Activated CD8-positive, alpha-beta T cell treated with anti-CD3 and anti-CD28 coated beads, Interleukin-2, amount 10 ng/mL, durations not matched to agents 7 days and 5 days (primary cell): ENCODE measurements around the gene CMBL. TPM values are rescaled to one million over a fixed set of nuclear protein-coding genes. Genes with fewer than 3 reads are reported as not detected.

Experiments
- ATAC-seq: fragments of 150-1000 bp; cut with Tn5 transposase; one replicate; pipeline ENCODE4 v1.10.0; 2021; ENCODE audit warnings: moderate library complexity
- CTCF ChIA-PET: fragments of 350-600 bp; sonication (Branson Sonifier 250); formaldehyde crosslinking; loops from one replicate; lab custom pipeline; 2021; ENCODE audit warnings: antibody characterized with exemption; lab: Charles Lee
- POLR2A ChIA-PET: fragments of 350-600 bp; sonication (Branson Sonifier 250); formaldehyde crosslinking; loops from one replicate; lab custom pipeline; 2021; ENCODE audit warnings: antibody characterized with exemption; lab: Charles Lee
- DNase-seq: peaks from one replicate; pipeline ENCODE4 v3.0.0-alpha.2; 2020
- H3K27ac Mint-ChIP-seq: one replicate; pipeline ENCODE4 v1.8.0; 2021; ENCODE audit warnings: mild to moderate bottlenecking, mixed read lengths
- H3K27me3 Mint-ChIP-seq: one replicate; pipeline ENCODE4 v1.8.0; 2021; ENCODE audit warnings: low read depth, mixed read lengths
- H3K36me3 Mint-ChIP-seq: one replicate; pipeline ENCODE4 v1.8.0; 2021; ENCODE audit warnings: low read depth, mixed read lengths
- H3K4me1 Mint-ChIP-seq: one replicate; pipeline ENCODE4 v1.8.0; 2021; ENCODE audit warnings: low read depth, mixed read lengths
- H3K4me3 Mint-ChIP-seq: one replicate; pipeline ENCODE4 v1.8.0; 2021; ENCODE audit warnings: mild to moderate bottlenecking, mixed read lengths
- H3K9me3 Mint-ChIP-seq: one replicate; pipeline ENCODE4 v1.8.0; 2022; ENCODE audit warnings: mixed read lengths; ENCODE audit not compliant: insufficient read depth
- total RNA-seq, 2 experiments: library from RNA; stranded (reverse); gene quantifications; one replicate each; pipeline ENCODE4 v1.2.3, GENCODE V29; 2021

Gene CMBL
- total RNA-seq, 2 experiments from 2014 or later: 1.6 to 1.9 TPM

GRCh38 chr5:10331341-10331796 lies 23.7 kb upstream of the CMBL start:
- Mint-ChIP-seq H3K4me1 (peaks cover 15% of the 10 kb centered on the region), H3K9me3 (no peaks in the 10 kb centered on the region), H3K27ac (no peak overlapping the region), H3K36me3 (no peaks in the 10 kb centered on the region), H3K27me3 (peaks cover 51% of the 10 kb centered on the region), H3K4me3 (no peak overlapping the region)
- POLR2A ChIA-PET: interaction anchor here (0.7 kb wide), 1 partner anchor 74 kb away, joined by 4 read pairs; no protein-coding TSS in a partner anchor
- ATAC-seq: no peak
- no peak for DNase-seq
- CTCF ChIA-PET: interaction anchor here (1.5 kb wide), 1 partner anchor 22 kb away, joined by 4 read pairs; the partner anchor contains the start of gene MARCHF6

DNA sequence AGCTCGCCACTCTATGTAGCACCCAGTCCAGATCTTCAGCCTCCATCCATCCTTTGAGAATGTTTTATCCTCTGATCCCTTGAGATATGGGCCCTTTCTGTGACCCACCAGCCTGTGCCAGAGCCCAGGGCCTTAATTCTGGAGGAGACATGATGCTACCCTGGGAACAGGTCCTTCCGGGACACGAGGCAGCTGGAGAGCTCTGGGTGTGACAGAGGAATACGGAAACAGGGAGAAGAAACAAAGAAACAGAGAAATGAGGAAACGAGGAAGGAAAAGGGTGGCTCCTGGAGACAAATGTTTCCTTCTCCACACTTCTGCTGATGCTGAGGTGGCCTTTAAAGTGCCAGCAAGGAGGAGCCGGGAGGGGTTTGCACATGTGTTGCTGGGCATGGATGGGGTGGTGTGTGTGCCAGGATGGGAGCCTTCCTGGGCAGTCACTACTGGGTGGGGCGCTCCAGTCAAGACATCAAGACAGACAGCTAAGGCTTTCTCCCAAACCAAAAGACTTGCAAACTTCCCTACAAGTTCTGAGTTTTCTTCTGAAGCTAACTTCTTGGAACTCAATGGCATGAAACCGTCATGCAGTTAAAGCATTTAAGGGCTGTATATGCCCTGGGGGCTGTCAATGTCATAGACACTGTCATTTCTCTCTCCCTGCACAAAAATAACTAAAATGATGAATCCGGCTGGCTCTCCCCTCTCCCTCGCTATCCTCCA lies 23.0 kb upstream of the CMBL start:
- ATAC-seq: no peak
- peaks cover 15% of the 10 kb centered on the region for H3K4me1 Mint-ChIP-seq
- POLR2A ChIA-PET: interaction anchor here (0.7 to 0.8 kb wide), 2 partner anchors 23 to 74 kb away, joined by 3 to 4 read pairs; partner anchors contain the start of gene MARCHF6

DNA sequence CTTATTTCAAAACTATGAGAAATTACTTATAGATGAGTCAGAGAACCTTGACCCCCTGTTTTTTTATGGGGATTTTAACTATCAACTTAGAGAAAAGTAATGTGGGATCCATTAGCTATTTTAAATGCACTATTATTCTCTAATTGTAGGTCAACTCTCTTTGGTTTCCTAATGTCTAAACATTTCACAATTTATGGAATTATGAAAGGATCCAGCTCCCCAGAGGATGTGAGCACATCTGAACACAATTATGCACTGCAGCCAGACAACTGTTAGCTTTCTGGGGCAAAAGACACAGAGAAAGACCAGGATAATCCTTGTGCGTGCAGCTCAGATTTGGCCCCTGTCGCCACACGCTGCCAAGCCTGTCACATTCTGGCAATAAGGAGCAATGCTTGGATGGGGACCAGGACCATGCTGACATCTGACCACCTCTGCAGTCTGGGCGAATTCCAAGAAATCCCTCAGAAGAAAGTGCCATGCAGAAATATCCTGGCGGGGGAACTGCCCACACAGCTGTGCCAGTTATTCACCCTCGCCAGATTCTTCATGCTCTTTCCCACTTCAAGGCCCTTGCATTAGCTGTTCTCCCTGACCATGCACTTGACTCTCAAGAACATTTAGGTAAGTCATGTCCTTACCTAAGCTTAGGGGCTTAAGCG lies 22.2 kb upstream of the CMBL start:
- ChIA-PET CTCF (interaction anchor here (1.6 kb wide), 1 partner anchor 26 kb away, joined by 3 read pairs; no protein-coding TSS in a partner anchor), POLR2A (interaction anchor here (0.8 kb wide), 1 partner anchor 24 kb away, joined by 3 read pairs; the partner anchor contains the start of gene MARCHF6)
- ATAC-seq (no peak), DNase-seq (no peak)
- H3K27ac Mint-ChIP-seq: no peak overlapping the region
- no peaks in the 10 kb centered on the region for H3K36me3 Mint-ChIP-seq
- H3K9me3 Mint-ChIP-seq: no peaks in the 10 kb centered on the region
- H3K4me1 Mint-ChIP-seq: peaks cover 15% of the 10 kb centered on the region
- no peak overlapping the region for H3K4me3 Mint-ChIP-seq
- peaks cover 50% of the 10 kb centered on the region for H3K27me3 Mint-ChIP-seq

More for the DNA sequence above, 23.0 kb upstream of the CMBL start:
- Mint-ChIP-seq H3K4me3 (no peak overlapping the region), H3K9me3 (no peaks in the 10 kb centered on the region), H3K36me3 (no peaks in the 10 kb centered on the region), H3K27me3 (peaks cover 51% of the 10 kb centered on the region), H3K27ac (no peak overlapping the region)
- CTCF ChIA-PET: interaction anchor here (1.5 kb wide), 1 partner anchor 23 kb away, joined by 4 read pairs; the partner anchor contains the start of gene MARCHF6
- DNase-seq: no peak

DNA sequence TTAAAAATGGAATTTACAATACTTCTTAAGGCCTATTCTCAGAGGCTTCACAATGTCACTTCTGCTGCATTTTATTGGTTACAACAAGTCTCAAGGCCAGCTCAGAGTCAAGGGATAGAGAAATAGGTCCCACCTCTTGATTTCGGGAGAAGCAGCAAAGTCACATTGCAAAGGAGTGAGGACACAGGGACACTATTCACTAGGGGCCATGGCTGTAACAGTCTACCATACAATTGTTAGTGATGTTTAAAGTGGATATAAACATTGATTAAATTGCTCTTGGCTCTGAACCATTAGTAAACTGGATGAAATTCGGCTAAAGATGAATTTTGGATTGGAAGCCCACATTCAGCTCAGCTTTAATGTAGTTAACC lies 21.7 kb upstream of the CMBL start:
- ChIA-PET CTCF (interaction anchor here (1.6 kb wide), 1 partner anchor 26 kb away, joined by 3 read pairs; no protein-coding TSS in a partner anchor), POLR2A (interaction anchor here (0.7 kb wide), 1 partner anchor 24 kb away, joined by 3 read pairs; the partner anchor contains the start of gene MARCHF6)
- Mint-ChIP-seq H3K9me3 (no peaks in the 10 kb centered on the region), H3K27me3 (peaks cover 45% of the 10 kb centered on the region), H3K36me3 (no peaks in the 10 kb centered on the region), H3K27ac (no peak overlapping the region), H3K4me1 (peaks cover 15% of the 10 kb centered on the region), H3K4me3 (no peak overlapping the region)
- no peak for DNase-seq
- no peak for ATAC-seq

DNA sequence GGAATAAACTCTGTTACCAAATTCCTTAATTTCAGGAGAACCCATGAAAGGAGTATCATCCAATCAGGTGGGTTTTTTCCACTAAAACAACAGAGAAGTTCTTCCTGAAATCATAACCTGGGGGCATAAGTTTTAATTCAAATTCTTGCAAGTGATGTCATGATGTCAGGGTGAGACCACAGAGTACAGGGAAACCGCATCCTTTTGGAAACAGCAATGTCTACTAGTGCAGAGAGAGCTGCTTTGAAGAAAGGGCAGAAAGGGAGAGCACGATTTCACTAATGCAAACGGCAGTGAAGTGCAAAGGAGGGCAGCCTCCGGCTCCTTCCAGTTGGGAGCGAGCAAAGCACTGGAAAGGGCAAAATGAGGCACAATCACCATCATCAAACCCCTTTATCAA lies 20.6 kb upstream of the CMBL start:
- H3K27me3 Mint-ChIP-seq: peaks cover 41% of the 10 kb centered on the region
- no peaks in the 10 kb centered on the region for H3K9me3 Mint-ChIP-seq
- H3K4me1 Mint-ChIP-seq: peaks cover 12% of the 10 kb centered on the region
- no peak overlapping the region for H3K4me3 Mint-ChIP-seq
- no peaks in the 10 kb centered on the region for H3K36me3 Mint-ChIP-seq
- ChIA-PET CTCF (interaction anchor here (1.6 kb wide), 1 partner anchor 25 kb away, joined by 3 read pairs; no protein-coding TSS in a partner anchor), POLR2A (no interaction called here)
- DNase-seq: no peak
- ATAC-seq: no peak
- no peak overlapping the region for H3K27ac Mint-ChIP-seq

GRCh38 chr5:10324518-10325370 lies 17.0 kb upstream of the CMBL start:
- Mint-ChIP-seq H3K4me1 (peaks cover 9% of the 10 kb centered on the region), H3K4me3 (no peak overlapping the region), H3K27ac (no peak overlapping the region), H3K27me3 (peaks cover 11% of the 10 kb centered on the region), H3K36me3 (no peaks in the 10 kb centered on the region), H3K9me3 (no peaks in the 10 kb centered on the region)
- ChIA-PET POLR2A (no interaction called here), CTCF (no interaction called here)
- DNase-seq (no peak), ATAC-seq (no peak)

GRCh38 chr5:10323588-10324488 lies 16.1 kb upstream of the CMBL start:
- ChIA-PET POLR2A (no interaction called here), CTCF (no interaction called here)
- peaks cover 4% of the 10 kb centered on the region for H3K27me3 Mint-ChIP-seq

GRCh38 chr5:10321882-10322281 lies 14.2 kb upstream of the CMBL start:
- H3K27me3 Mint-ChIP-seq: peaks cover 3% of the 10 kb centered on the region
- no peaks in the 10 kb centered on the region for H3K4me1 Mint-ChIP-seq
- POLR2A ChIA-PET: no interaction called here

More at GRCh38 chr5:10323588-10324488, 16.1 kb upstream of the CMBL start:
- Mint-ChIP-seq H3K9me3 (no peaks in the 10 kb centered on the region), H3K27ac (no peak overlapping the region), H3K4me1 (peaks cover 4% of the 10 kb centered on the region), H3K4me3 (no peak overlapping the region), H3K36me3 (no peaks in the 10 kb centered on the region)
- ATAC-seq: no peak
- no peak for DNase-seq

GRCh38 chr5:10320793-10321192 lies 13.1 kb upstream of the CMBL start:
- Mint-ChIP-seq H3K9me3 (no peaks in the 10 kb centered on the region), H3K27me3 (peaks cover 3% of the 10 kb centered on the region), H3K36me3 (no peaks in the 10 kb centered on the region), H3K4me1 (no peaks in the 10 kb centered on the region), H3K27ac (no peak overlapping the region), H3K4me3 (no peak overlapping the region)
- ChIA-PET POLR2A (no interaction called here), CTCF (no interaction called here)
- ATAC-seq: no peak
- DNase-seq: no peak

More at GRCh38 chr5:10321882-10322281, 14.2 kb upstream of the CMBL start:
- CTCF ChIA-PET: no interaction called here
- H3K27ac Mint-ChIP-seq: no peak overlapping the region
- no peak for ATAC-seq
- no peak overlapping the region for H3K4me3 Mint-ChIP-seq
- H3K36me3 Mint-ChIP-seq: no peaks in the 10 kb centered on the region
- no peak for DNase-seq
- no peaks in the 10 kb centered on the region for H3K9me3 Mint-ChIP-seq

- DNase-seq (no peak), ATAC-seq (no peak)
- H3K9me3 Mint-ChIP-seq: no peaks in the 10 kb centered on the region
- no peak overlapping the region for H3K4me3 Mint-ChIP-seq
- peaks cover 3% of the 10 kb centered on the region for H3K27me3 Mint-ChIP-seq
- no peaks in the 10 kb centered on the region for H3K36me3 Mint-ChIP-seq
- H3K27ac Mint-ChIP-seq: no peak overlapping the region
- ChIA-PET CTCF (no interaction called here), POLR2A (no interaction called here)
- H3K4me1 Mint-ChIP-seq: no peaks in the 10 kb centered on the region
These were observed 11.6 kb upstream of the CMBL start for GRCh38 chr5:10319202-10319851.
